CD8-positive, alpha-beta memory T cell (primary cell): ENCODE data around the gene KCNT1. TPM values are rescaled to one million over a fixed set of nuclear protein-coding genes. Genes with fewer than 3 reads are reported as not detected.

Experiments used
- CTCF ChIA-PET: fragments of 350-600 bp; sonication (Branson Sonifier 250); formaldehyde crosslinking; loops from one replicate; lab custom pipeline; 2021; ENCODE audit warnings: antibody characterized with exemption; lab: Charles Lee
- POLR2A ChIA-PET: fragments of 350-600 bp; sonication (Branson Sonifier 250); formaldehyde crosslinking; loops from one replicate; lab custom pipeline; 2021; ENCODE audit warnings: antibody characterized with exemption; lab: Charles Lee
- DNase-seq, 5 donors: peaks; one replicate each; pipeline versions ENCODE4 v3.0.0 to v3.0.0-alpha.2; 2020 to 2022; ENCODE audit warnings: mixed read lengths in 1 of 5
- H3K27ac ChIP-seq: one replicate; pipeline ENCODE4 v1.7.0; 2013; ENCODE audit warnings: low read depth, mild to moderate bottlenecking, low read length, moderate library complexity
- H3K27me3 ChIP-seq: 2 replicates; pipeline ENCODE4 v1.7.0; 2013; ENCODE audit warnings: low read length, mild to moderate bottlenecking; ENCODE audit not compliant: insufficient read depth, poor library complexity, severe bottlenecking
- H3K36me3 ChIP-seq: 2 replicates; pipeline ENCODE4 v1.7.0; 2013; ENCODE audit warnings: mild to moderate bottlenecking, low read length, moderate library complexity; ENCODE audit not compliant: insufficient read depth
- H3K4me1 ChIP-seq: 2 replicates; pipeline ENCODE4 v1.7.0; 2013; ENCODE audit warnings: mild to moderate bottlenecking, low read length, moderate library complexity; ENCODE audit not compliant: insufficient read depth
- H3K4me3 ChIP-seq: 2 replicates; pipeline ENCODE4 v1.7.0; 2013; ENCODE audit warnings: mild to moderate bottlenecking, low read length
- H3K9me3 ChIP-seq: 2 replicates; pipeline ENCODE4 v1.7.0; 2013; ENCODE audit warnings: mild to moderate bottlenecking, low read length
- H3K27ac Mint-ChIP-seq, 8 donors: one replicate each; pipeline ENCODE4 v1.8.0; 2020 to 2021; ENCODE audit warnings: mixed read lengths in 8 of 8, mild to moderate bottlenecking in 6 of 8, inconsistent platforms in 3 of 8, moderate library complexity in 3 of 8
- H3K27me3 Mint-ChIP-seq, 2 donors: one replicate each; pipeline ENCODE4 v1.8.0; 2020 to 2021; ENCODE audit warnings: mixed read lengths in 2 of 2, mild to moderate bottlenecking in 1 of 2, moderate library complexity in 1 of 2
- H3K36me3 Mint-ChIP-seq, 3 donors: one replicate each; pipeline ENCODE4 v1.8.0; 2020 to 2021; ENCODE audit warnings: mixed read lengths in 3 of 3, inconsistent platforms in 1 of 3, mild to moderate bottlenecking in 1 of 3
- H3K4me1 Mint-ChIP-seq, 3 donors: one replicate each; pipeline ENCODE4 v1.8.0; 2020 to 2021; ENCODE audit warnings: mixed read lengths in 3 of 3, inconsistent platforms in 1 of 3, mild to moderate bottlenecking in 1 of 3
- H3K4me3 Mint-ChIP-seq, 7 donors: one replicate each; pipeline ENCODE4 v1.8.0; 2020 to 2021; ENCODE audit warnings: mixed read lengths in 7 of 7, mild to moderate bottlenecking in 6 of 7, moderate library complexity in 4 of 7, inconsistent platforms in 2 of 7
- H3K9me3 Mint-ChIP-seq, 5 donors: one replicate each; pipeline ENCODE4 v1.8.0; 2020 to 2022; ENCODE audit warnings: mixed read lengths in 5 of 5, mild to moderate bottlenecking in 3 of 5, moderate library complexity in 2 of 5, inconsistent platforms in 1 of 5
- polyA plus RNA-seq: library from polyadenylated mRNA; unstranded; fragments of 300-500 nt; fragmentation: Illumina TruSeq; gene quantifications from one replicate; pipeline ENCODE4 v1.2.3, GENCODE V29; 2021
- total RNA-seq, 2 experiments: library from RNA; stranded (reverse); gene quantifications; one replicate each; pipeline ENCODE4 v1.2.3, GENCODE V29; 2021

KCNT1 gene
- total and polyA plus RNA-seq, 3 experiments from 2014 or later, result 0.16 TPM; not detected in 2

DNA sequence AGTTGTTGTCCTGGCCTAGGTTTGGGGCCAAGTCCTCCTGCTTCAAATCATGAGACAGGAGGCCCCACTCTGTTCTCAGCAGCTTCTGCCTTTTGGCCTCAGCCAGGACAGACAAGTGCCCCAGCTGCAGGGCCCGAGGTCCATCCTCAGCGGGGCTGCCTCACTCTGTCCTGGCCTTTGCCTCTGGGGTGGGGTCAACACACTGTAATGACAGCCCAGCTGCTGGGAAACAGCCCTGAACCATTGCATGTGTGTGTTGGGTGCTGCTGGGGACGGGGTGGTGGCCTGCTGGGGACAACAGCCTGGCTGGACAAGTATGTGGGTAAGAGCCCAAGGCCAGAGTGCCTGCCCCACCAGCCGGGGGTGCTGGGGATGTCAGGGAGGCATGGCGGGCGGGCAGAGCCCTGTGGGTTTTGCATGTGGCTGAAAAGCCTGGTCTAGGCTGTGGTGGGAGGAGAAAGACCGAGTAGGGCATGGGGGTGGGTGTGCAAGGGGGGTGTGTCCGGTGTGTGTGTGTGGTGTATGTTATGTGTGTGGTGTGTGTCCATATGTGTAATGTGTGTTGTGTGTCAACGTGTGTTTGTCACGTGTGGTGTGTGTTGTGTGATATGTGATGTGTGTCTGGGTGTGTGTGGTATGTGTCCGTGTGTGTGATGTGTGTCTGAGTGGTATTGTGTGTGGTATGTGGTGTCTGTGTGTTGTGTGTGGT lies 71.7 kb downstream of the KCNT1 start:
- no peak for DNase-seq
- Mint-ChIP-seq H3K4me3 (no peak overlapping the region), H3K27ac (no peak overlapping the region), H3K36me3 (no peaks in the 10 kb centered on the region), H3K27me3 (peaks cover 0 to 3% of the 10 kb centered on the region in 2 donors), H3K9me3 (no peaks in the 10 kb centered on the region), H3K4me1 (no peaks in the 10 kb centered on the region)
- Histone ChIP-seq H3K27me3 (no peaks in the 10 kb centered on the region), H3K4me3 (no peak overlapping the region), H3K27ac (no peak overlapping the region), H3K9me3 (no peaks in the 10 kb centered on the region), H3K36me3 (no peaks in the 10 kb centered on the region), H3K4me1 (no peaks in the 10 kb centered on the region)
- ChIA-PET POLR2A (no interaction called here), CTCF (no interaction called here)

DNA sequence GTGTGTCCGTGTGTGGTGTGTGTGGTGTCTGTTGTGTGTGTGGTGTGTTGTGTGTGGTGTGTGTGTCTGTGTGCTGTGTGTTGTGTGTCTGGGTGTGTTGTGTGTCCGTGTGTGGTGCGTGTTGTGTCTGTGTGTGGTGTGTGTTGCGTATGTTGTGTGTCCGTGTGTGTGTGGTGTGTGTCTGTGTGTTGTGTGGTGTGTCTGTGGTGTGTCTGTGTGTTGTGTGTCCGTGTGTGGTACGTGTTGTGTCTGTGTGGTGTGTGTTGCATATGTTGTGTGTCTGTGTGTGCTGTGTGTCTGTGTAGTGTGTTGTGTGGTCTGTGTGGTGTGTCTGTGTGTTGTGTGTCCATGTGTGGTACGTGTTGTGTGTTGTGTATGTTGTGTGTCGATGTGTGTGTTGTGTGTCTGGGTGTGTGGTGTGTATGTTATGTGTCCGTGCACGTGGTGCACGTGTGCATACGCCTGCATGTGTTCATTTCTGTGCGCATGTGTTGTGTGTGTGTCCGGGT lies 72.3 kb downstream of the KCNT1 start:
- Mint-ChIP-seq H3K4me3 (no peak overlapping the region), H3K4me1 (no peaks in the 10 kb centered on the region), H3K9me3 (no peaks in the 10 kb centered on the region), H3K27me3 (peaks cover 0 to 4% of the 10 kb centered on the region in 2 donors), H3K27ac (no peak overlapping the region), H3K36me3 (no peaks in the 10 kb centered on the region)
- DNase-seq, result no peak
- POLR2A ChIA-PET, result no interaction called here
- CTCF ChIA-PET, result no interaction called here
- Histone ChIP-seq H3K36me3 (no peaks in the 10 kb centered on the region), H3K4me3 (no peak overlapping the region), H3K27me3 (no peaks in the 10 kb centered on the region), H3K9me3 (no peaks in the 10 kb centered on the region), H3K27ac (no peak overlapping the region), H3K4me1 (no peaks in the 10 kb centered on the region)

DNA sequence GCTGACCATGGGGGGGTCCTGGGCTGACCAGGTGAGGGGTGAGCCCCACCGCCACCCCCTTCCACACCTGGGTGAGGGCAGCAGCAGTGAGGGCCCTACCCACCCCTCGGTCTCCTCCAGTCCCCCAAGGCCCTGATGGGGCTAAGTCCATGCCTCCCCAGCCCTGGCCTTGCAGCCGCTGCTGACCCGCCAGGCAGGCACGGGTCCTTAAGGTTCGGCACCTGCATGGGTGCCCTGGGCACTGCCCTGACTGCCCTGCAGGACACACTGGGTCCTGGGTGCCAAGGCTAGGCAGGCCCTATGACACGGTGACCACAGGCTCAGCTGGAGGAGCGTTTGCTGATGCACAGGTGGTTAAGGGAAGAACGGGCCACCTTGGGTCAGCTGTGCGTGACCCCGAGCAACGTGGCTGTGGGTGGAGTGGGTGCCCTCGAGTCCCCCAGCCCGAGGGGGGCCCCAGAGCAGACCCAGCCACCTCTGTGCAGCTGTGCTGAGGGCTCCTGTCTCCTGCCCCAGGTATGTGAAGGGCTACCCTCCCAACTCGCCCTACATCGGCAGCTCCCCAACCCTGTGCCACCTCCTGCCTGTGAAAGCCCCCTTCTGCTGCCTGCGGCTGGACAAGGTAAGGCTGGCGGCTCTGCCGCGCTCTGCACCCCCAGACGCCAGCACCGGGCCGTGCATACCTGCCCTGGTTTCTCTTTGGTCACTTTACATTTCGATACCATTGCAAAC lies 73.0 kb downstream of the KCNT1 start:
- POLR2A ChIA-PET, result no interaction called here
- Histone ChIP-seq H3K36me3 (no peaks in the 10 kb centered on the region), H3K4me1 (no peaks in the 10 kb centered on the region), H3K27ac (no peak overlapping the region), H3K27me3 (no peaks in the 10 kb centered on the region), H3K4me3 (no peak overlapping the region), H3K9me3 (no peaks in the 10 kb centered on the region)
- H3K27me3 Mint-ChIP-seq, result peaks cover 0 to 5% of the 10 kb centered on the region in 2 donors
- no peaks in the 10 kb centered on the region for H3K36me3 Mint-ChIP-seq
- CTCF ChIA-PET, result no interaction called here
- H3K4me3 Mint-ChIP-seq, result no peak overlapping the region
- no peaks in the 10 kb centered on the region for H3K9me3 Mint-ChIP-seq
- H3K27ac Mint-ChIP-seq, result no peak overlapping the region
- DNase-seq, result no peak
- H3K4me1 Mint-ChIP-seq, result no peaks in the 10 kb centered on the region

DNA sequence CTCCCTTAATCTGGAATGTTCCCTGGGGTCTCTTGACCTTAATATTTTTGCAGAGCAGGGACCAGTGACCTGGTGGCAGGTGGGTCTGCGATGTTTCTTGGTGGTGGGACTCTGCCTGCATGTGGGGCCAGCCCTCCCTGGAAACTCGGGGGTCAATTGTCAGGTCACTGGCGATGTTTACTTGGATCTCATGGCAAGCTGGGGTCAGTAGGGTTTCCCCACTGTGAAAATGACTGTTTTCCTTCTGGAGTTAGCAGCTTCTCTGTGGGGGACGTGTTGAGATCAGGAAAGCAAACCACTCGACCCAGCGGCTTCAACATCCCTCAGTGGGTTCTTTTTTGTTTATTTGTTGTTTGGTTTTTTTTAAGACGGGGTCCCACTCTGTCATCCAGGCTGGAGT lies 73.9 kb downstream of the KCNT1 start:
- H3K9me3 ChIP-seq, result no peaks in the 10 kb centered on the region
- H3K4me3 ChIP-seq, result no peak overlapping the region
- CTCF ChIA-PET, result no interaction called here
- no peaks in the 10 kb centered on the region for H3K4me1 ChIP-seq
- peaks cover 0 to 5% of the 10 kb centered on the region in 2 donors for H3K27me3 Mint-ChIP-seq
- H3K9me3 Mint-ChIP-seq, result no peaks in the 10 kb centered on the region
- no peak overlapping the region for H3K27ac ChIP-seq
- H3K36me3 Mint-ChIP-seq, result no peaks in the 10 kb centered on the region
- H3K27me3 ChIP-seq, result no peaks in the 10 kb centered on the region
- H3K4me3 Mint-ChIP-seq, result no peak overlapping the region
- DNase-seq, result no peak
- no peaks in the 10 kb centered on the region for H3K4me1 Mint-ChIP-seq
- no peaks in the 10 kb centered on the region for H3K36me3 ChIP-seq
- POLR2A ChIA-PET, result no interaction called here
- no peak overlapping the region for H3K27ac Mint-ChIP-seq

DNA sequence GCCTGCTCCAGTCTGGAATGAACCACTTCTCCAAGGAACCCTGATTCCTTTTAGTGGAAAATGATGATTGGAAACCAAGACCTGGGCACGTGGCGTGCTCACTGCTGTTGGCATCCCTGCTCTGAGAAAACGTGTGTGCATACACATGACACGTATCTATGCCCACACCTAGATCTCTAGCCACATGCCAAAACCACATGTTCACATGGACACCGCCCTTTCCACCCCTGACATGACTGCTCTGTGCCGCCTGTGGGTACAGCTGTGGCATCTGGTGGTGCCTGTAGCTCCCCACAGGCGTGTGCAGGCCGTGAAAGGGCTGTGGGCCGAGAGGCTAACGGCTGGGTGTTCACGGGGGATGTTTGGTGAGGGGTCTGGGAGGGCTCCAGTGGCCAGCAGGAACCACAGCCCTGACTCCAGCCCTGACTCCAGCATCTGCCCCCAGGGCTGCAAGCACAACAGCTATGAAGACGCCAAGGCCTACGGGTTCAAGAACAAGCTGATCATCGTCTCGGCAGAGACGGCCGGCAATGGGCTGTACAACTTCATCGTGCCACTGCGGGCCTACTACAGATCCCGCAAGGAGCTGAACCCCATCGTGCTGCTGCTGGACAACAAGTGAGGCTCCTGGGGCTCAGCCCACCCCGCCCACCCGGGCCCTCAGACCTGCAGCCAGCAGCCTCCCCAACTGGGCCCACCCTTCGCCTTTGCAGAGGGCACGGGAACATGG lies 75.1 kb downstream of the KCNT1 start:
- H3K9me3 ChIP-seq, result no peaks in the 10 kb centered on the region
- H3K36me3 ChIP-seq, result no peaks in the 10 kb centered on the region
- Mint-ChIP-seq H3K4me1 (no peaks in the 10 kb centered on the region), H3K4me3 (no peak overlapping the region), H3K9me3 (no peaks in the 10 kb centered on the region), H3K36me3 (no peaks in the 10 kb centered on the region), H3K27me3 (peaks cover 0 to 3% of the 10 kb centered on the region in 2 donors), H3K27ac (peak overlapping the region in 1 of 8 donors; percentile 43)
- no peaks in the 10 kb centered on the region for H3K4me1 ChIP-seq
- POLR2A ChIA-PET, result no interaction called here
- H3K27me3 ChIP-seq, result no peaks in the 10 kb centered on the region
- CTCF ChIA-PET, result interaction anchor here (1.5 kb wide), 1 partner anchor 38 kb away, joined by 3 read pairs; no protein-coding TSS in a partner anchor
- no peak overlapping the region for H3K27ac ChIP-seq
- peak in 1 of 5 donors; percentile 7 for DNase-seq
- no peak overlapping the region for H3K4me3 ChIP-seq

DNA sequence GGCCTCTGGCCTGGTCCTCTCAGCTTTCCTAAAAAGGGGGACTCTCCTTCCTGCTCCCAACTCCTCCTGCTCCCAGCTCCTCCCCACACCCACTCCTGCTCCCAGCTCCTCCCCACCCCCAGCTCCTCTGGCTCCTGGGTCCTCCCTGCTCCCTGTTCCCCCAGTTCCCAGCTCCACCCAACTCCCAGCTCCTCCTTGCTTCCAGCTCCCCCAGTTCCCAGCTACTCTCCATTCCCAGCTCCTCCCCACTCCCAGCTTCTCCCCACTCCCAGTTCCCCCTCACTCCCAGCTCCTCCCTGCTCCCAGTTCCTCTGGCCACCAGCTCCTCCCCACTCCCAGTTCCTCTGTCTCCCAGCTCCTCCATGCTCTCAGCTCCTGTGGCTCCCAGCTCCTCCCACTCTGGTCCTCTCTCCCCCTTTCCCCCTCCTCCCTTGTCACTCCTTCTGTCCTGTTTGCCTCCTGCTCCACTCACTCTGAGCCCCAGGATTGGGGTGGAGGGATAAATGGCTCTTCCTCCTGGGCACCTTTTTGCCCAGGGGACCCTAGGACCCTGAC lies 75.7 kb downstream of the KCNT1 start:
- Histone ChIP-seq H3K4me3 (no peak overlapping the region), H3K27me3 (no peaks in the 10 kb centered on the region), H3K4me1 (no peaks in the 10 kb centered on the region), H3K36me3 (no peaks in the 10 kb centered on the region), H3K27ac (no peak overlapping the region), H3K9me3 (no peaks in the 10 kb centered on the region)
- Mint-ChIP-seq H3K27me3 (peaks cover 0 to 3% of the 10 kb centered on the region in 2 donors), H3K27ac (no peak overlapping the region), H3K9me3 (no peaks in the 10 kb centered on the region), H3K4me1 (no peaks in the 10 kb centered on the region), H3K4me3 (no peak overlapping the region), H3K36me3 (no peaks in the 10 kb centered on the region)
- ChIA-PET CTCF (interaction anchor here (1.5 kb wide), 1 partner anchor 39 kb away, joined by 3 read pairs; no protein-coding TSS in a partner anchor), POLR2A (no interaction called here)
- no peak for DNase-seq

DNA sequence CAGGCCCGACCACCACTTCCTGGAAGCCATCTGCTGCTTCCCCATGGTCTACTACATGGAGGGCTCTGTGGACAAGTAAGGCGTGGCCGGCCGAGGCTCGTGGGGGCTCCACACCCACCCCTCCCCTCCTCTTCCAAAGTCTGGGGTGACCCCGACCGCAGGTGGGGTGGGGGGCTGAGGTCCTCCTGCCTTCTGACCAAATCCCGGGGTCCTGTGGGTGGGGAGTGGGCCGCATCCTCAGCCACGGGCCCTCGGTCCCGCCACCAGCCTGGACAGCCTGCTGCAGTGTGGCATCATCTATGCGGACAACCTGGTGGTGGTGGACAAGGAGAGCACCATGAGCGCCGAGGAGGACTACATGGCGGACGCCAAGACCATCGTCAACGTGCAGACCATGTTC lies 76.4 kb downstream of the KCNT1 start:
- Histone ChIP-seq H3K4me1 (no peaks in the 10 kb centered on the region), H3K36me3 (no peaks in the 10 kb centered on the region), H3K9me3 (no peaks in the 10 kb centered on the region), H3K27ac (no peak overlapping the region), H3K27me3 (no peaks in the 10 kb centered on the region), H3K4me3 (no peak overlapping the region)
- Mint-ChIP-seq H3K27me3 (peaks cover 0 to 3% of the 10 kb centered on the region in 2 donors), H3K9me3 (no peaks in the 10 kb centered on the region), H3K4me3 (no peak overlapping the region), H3K4me1 (no peaks in the 10 kb centered on the region), H3K36me3 (no peaks in the 10 kb centered on the region), H3K27ac (no peak overlapping the region)
- ChIA-PET CTCF (no interaction called here), POLR2A (no interaction called here)
- DNase-seq, result no peak
